ENCODE measurements around the gene MTMR10. TPM values are rescaled to one million over a fixed set of nuclear protein-coding genes. Genes with fewer than 3 reads are reported as not detected.

Gene MTMR10, protein sequence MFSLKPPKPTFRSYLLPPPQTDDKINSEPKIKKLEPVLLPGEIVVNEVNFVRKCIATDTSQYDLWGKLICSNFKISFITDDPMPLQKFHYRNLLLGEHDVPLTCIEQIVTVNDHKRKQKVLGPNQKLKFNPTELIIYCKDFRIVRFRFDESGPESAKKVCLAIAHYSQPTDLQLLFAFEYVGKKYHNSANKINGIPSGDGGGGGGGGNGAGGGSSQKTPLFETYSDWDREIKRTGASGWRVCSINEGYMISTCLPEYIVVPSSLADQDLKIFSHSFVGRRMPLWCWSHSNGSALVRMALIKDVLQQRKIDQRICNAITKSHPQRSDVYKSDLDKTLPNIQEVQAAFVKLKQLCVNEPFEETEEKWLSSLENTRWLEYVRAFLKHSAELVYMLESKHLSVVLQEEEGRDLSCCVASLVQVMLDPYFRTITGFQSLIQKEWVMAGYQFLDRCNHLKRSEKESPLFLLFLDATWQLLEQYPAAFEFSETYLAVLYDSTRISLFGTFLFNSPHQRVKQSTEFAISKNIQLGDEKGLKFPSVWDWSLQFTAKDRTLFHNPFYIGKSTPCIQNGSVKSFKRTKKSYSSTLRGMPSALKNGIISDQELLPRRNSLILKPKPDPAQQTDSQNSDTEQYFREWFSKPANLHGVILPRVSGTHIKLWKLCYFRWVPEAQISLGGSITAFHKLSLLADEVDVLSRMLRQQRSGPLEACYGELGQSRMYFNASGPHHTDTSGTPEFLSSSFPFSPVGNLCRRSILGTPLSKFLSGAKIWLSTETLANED
- 21.4 and 49.6 TPM in 2 replicates for total RNA-seq

- DNase-seq (ENCODE audit: low read depth in 2 of 2): peak; percentile 84 to 87
These were observed at the start of gene MTMR10 for GRCh38 chr15:30991255-30992235. Gene MTMR10 (minus strand): TSS chr15:30991628. CDS start chr15:30991506, 122 bp downstream.

- DNase-seq (ENCODE audit: low read depth in 2 of 2): no peak
These were observed 49.2 kb upstream of the MTMR10 start for GRCh38 chr15:31040611-31041010.

DNA sequence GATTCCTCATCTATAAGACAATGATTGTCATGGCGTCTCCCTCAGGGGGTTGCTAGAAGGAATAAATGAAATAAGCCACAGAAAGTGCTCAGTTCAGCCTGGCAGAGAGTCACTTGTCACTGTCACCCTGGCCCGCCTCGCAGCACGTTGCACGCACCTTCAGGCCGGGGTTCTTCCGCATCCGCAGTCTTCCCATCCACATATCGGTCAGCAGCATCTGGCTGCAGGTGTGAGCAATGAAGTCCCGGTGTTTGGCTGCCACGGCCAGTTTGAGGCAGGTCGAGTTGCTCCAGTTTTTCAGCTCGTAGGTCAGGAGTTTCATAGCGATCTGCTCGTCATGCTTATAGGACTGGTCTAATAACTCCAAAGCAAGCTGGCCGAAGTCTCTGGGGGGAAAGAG, 48.5 kb upstream of the MTMR10 start:
- DNase-seq (ENCODE audit: low read depth in 2 of 2): no peak

GRCh38 chr15:31037731-31038477, 46.5 kb upstream of the MTMR10 start:
- no peak for DNase-seq (ENCODE audit: low read depth in 2 of 2)

DNA sequence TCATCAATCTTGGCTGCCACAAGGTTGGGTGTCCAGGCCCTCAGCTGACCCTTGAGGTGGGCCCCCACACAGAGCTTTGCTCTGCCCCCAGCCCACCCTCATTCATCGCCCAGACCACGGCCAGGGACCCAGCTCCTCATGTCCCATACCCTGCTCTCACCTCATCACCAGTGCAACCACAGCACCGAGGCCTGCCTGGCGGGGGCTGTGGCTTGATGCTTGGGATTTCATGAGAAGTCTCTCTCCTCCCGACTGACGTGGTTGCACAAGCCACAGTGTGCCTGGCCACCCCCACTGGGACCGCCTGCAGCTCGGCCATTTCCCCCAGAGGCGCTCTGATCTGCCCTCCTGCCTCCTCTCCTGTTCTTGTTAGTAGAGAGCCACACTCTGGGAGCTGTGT, 45.4 kb upstream of the MTMR10 start:
- no peak for DNase-seq (ENCODE audit: low read depth in 2 of 2)

DNA sequence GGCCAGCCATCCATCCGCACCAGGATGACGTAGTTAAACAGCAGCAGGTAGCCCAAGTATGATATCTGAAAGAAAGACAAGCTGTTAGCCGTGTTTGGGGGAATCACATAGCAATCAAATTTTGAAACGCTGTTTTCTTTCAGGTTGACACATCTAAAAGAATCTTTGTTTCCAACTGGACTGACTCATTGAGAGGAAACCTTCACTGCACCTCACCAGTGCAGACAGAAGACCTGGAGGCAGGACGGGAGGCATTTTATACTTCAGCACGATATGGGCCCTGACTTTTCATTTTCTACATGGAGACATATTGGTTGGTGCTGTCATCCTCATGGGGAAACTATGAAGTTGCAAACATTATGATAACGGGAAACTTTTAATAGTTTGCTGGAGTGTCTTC, 44.2 kb upstream of the MTMR10 start:
- DNase-seq (ENCODE audit: low read depth in 2 of 2): no peak

GRCh38 chr15:31034152-31034551, 42.7 kb upstream of the MTMR10 start:
- no peak for DNase-seq (ENCODE audit: low read depth in 2 of 2)

- DNase-seq (ENCODE audit: low read depth in 2 of 2): peak in 1 of 2 donors; percentile 85
These were observed 41.5 kb upstream of the MTMR10 start for GRCh38 chr15:31032961-31033371.

GRCh38 chr15:31031471-31032067, 40.1 kb upstream of the MTMR10 start:
- DNase-seq (ENCODE audit: low read depth in 2 of 2): peak; percentile 62 to 90

DNA sequence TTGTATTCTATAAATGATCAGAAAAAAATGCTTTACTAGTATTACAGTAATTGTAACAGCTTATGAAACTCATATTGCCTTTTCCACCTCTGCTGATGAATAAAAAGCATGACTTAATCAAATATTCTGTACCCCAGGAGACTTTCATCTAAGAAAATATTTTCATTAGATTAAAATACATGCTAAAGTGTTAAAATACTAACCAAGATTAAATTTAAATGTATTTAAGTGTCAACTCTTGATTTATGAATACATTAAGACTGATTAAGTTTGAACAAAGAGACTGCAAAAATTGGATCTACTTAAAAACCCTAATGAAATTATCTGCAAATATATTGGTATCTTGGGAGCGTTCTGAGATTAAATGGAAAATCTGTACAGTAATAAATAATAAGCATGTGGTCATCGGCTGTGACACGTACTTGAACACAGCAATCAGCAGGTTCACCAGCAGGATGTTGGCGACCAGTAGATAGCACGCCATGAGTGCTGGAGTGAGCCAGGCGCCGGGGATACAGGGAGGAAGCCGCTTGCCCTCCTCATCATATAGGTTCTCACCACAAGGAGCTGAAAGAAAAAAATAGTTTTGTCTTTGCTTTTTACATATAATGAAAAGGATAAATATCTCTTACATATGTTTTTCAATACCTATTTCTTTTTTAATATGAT, 36.6 kb upstream of the MTMR10 start:
- no peak for DNase-seq (ENCODE audit: low read depth in 2 of 2)

DNA sequence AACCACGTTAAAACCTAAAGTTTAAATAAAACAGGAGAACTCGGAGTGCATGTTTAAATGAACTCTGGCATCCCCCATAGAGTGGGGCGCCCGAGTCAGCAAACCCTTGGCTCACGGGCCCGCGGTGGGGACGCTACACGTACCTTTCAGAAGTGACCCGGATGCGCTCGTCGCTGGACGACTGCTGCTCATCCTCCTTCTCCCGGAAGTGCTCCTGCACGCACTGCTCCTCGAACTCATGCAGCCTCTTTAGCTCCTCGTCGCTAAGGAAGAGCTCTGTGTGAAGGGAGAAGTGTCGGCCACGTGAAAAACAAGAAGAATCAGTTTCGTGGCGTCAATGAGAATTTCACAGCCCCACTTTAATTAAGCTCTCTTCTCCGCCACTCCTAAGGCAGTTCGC, 34.6 kb upstream of the MTMR10 start:
- DNase-seq (ENCODE audit: low read depth in 2 of 2): no peak

DNA sequence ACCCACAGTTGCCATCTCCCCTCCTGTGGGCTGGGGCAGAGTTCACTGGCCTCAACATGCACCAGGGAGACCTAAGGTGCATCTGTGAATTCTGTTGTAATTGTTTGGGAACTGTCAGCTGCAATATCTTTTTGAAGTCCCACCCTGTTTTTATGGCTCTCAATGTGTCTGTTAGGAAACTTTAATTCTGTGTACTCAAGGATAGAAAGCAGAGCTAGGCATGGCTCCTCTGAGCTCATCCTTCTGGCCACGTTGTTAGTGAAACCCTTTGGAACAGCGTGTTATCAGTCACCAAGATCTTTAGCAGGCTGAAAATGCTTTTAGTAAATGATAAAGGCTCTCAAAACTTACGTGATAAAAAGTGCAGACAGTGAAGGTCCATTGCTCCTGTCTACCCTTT, 33.6 kb upstream of the MTMR10 start:
- DNase-seq (ENCODE audit: low read depth in 2 of 2): peak in 1 of 2 donors; percentile 16

- peak; percentile 69 to 96 for DNase-seq (ENCODE audit: low read depth in 2 of 2)
These were observed 32.9 kb upstream of the MTMR10 start for GRCh38 chr15:31024330-31024729.

GRCh38 chr15:31023841-31024240, 32.4 kb upstream of the MTMR10 start:
- DNase-seq (ENCODE audit: low read depth in 2 of 2): peak in 1 of 2 donors; percentile 41

GRCh38 chr15:31021067-31021665, 29.7 kb upstream of the MTMR10 start:
- no peak for DNase-seq (ENCODE audit: low read depth in 2 of 2)

DNA sequence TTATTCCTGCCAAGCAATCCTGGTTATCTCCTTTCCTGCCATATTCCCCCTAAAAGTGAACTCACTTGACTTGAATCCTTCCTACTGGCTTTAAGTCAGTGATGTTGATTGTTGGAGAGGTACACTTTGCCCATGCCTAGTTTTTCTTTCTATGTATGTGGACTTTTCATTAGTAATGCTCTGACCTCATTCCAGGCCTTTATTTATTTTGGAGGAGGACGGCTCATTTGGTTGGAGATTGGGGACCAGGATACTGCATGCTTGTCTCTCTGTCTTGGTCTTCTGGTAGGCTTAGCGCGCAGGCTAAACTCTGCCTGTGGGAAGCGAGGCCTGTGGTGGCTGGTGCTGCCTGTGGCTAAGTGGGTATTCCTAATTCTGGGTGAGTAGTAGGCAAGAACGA, 29.1 kb upstream of the MTMR10 start:
- no peak for DNase-seq (ENCODE audit: low read depth in 2 of 2)

- DNase-seq (ENCODE audit: low read depth in 2 of 2): no peak
These were observed 28.6 kb upstream of the MTMR10 start for GRCh38 chr15:31019986-31020385.

GRCh38 chr15:31017311-31017710, 25.9 kb upstream of the MTMR10 start:
- DNase-seq (ENCODE audit: low read depth in 2 of 2): no peak

DNA sequence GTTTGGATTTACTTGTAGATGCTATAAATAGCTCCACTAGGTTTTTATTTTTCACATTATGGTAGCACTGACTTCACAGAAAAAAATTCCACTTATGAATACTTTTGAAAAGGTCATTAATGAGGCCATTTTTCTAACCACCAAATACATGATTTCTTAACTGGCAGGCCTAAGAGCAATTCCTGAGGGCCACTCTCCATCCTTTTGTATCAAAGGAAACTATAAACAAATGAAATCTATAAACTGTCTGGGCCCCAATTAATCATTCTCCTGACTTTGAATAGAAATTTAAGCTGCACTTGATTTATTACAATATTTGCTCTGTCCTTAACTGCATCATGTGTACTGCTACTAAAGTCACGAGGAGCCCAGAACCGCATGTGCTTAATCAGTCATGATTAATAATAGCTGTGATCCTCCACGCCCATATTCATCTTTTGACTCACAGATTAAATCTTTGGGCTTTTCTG, 25.1 kb upstream of the MTMR10 start:
- DNase-seq (ENCODE audit: low read depth in 2 of 2): peak in 1 of 2 donors; percentile 69
